ENCODE measurements around the gene ASIC4.

DNA sequence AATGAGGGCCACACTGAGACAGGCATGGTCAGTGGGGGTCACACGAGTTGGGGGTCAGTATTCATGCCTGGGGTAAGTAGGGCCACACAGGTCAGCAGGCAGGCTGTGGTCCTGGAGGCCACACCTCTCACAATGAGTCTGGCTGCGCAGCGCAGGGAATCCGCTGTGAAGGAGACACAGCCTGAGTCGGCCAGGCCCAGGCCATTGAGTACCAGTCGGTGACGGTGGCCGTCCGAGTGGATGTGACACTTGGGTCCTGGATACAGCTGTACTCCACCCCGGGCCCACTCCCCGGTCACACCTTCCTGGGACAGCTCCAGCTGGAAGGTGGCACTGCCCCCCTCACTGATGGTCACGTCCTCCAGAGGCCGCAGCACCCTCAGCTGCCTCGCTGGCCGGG is 40.1 kb downstream of the ASIC4 start:
- TF ChIP-seq POLR2A (IDR thresholded peaks at IDR 0.05; ENCODE audit: extremely low read depth, insufficient read length) = no peak
- TF ChIP-seq, protein P1, sequence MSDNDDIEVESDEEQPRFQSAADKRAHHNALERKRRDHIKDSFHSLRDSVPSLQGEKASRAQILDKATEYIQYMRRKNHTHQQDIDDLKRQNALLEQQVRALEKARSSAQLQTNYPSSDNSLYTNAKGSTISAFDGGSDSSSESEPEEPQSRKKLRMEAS (IDR thresholded peaks at IDR 0.05; ENCODE audit: low read depth, low read length) = no peak
